ENCODE data around the gene KAT6B.

DNA sequence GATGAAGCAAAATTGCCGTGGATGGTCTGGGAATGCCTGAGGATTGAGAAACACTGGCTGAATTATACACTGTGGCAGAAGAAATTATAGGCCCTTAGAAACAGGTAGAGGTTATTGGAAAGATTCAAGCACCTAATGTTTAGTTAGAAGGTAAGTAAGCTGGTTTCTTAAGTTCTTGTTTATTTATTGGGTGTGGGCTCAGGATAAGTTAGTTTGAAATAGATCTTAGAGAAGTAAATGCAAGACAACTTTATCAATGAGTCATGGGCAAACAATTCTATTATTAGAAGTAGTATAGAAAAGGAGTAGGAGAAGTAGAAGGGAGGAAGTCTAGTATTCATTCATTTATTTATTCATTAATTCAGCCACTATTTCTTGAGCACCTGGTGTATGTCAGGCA, 96.5 kb downstream of the KAT6B start:
- TF ChIP-seq, protein P1, sequence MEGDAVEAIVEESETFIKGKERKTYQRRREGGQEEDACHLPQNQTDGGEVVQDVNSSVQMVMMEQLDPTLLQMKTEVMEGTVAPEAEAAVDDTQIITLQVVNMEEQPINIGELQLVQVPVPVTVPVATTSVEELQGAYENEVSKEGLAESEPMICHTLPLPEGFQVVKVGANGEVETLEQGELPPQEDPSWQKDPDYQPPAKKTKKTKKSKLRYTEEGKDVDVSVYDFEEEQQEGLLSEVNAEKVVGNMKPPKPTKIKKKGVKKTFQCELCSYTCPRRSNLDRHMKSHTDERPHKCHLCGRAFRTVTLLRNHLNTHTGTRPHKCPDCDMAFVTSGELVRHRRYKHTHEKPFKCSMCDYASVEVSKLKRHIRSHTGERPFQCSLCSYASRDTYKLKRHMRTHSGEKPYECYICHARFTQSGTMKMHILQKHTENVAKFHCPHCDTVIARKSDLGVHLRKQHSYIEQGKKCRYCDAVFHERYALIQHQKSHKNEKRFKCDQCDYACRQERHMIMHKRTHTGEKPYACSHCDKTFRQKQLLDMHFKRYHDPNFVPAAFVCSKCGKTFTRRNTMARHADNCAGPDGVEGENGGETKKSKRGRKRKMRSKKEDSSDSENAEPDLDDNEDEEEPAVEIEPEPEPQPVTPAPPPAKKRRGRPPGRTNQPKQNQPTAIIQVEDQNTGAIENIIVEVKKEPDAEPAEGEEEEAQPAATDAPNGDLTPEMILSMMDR (IDR thresholded peaks at IDR 0.05): no peak
- TF ChIP-seq POLR2A (IDR thresholded peaks at IDR 0.05) (no peak), POLR2AphosphoS5 (IDR thresholded peaks at IDR 0.05) (no peak)

Measured in sigmoid colon (tissue), 4 donors.